ENCODE measurements around the gene XXYLT1.

GRCh38 chr3:195165265-195165609 lies 105.7 kb downstream of the XXYLT1 start:
- TF ChIP-seq, protein P1, sequence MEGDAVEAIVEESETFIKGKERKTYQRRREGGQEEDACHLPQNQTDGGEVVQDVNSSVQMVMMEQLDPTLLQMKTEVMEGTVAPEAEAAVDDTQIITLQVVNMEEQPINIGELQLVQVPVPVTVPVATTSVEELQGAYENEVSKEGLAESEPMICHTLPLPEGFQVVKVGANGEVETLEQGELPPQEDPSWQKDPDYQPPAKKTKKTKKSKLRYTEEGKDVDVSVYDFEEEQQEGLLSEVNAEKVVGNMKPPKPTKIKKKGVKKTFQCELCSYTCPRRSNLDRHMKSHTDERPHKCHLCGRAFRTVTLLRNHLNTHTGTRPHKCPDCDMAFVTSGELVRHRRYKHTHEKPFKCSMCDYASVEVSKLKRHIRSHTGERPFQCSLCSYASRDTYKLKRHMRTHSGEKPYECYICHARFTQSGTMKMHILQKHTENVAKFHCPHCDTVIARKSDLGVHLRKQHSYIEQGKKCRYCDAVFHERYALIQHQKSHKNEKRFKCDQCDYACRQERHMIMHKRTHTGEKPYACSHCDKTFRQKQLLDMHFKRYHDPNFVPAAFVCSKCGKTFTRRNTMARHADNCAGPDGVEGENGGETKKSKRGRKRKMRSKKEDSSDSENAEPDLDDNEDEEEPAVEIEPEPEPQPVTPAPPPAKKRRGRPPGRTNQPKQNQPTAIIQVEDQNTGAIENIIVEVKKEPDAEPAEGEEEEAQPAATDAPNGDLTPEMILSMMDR (IDR thresholded peaks at IDR 0.05): no peak
- no peak for TF ChIP-seq POLR2A (IDR thresholded peaks at IDR 0.05)

All from adrenal gland (tissue), 5 donors.